ENCODE results near the gene MED27.

The MED27 gene

GRCh38 chr9:131826966-131827525 is 252.6 kb downstream of the MED27 start:
- Histone ChIP-seq H3K36me3 (ENCODE audit: insufficient read depth, low read length) (no peaks in the 10 kb centered on the region), H3K9ac (ENCODE audit: low read depth, low read length, poor library complexity, severe bottlenecking) (no peak overlapping the region), H3K4me1 (ENCODE audit: insufficient read depth, low read length, poor library complexity, severe bottlenecking) (no peaks in the 10 kb centered on the region), H3K4me3 (ENCODE audit: low read length, poor library complexity, severe bottlenecking) (no peak overlapping the region), H3K4me2 (ENCODE audit: low read depth, low read length, poor library complexity, severe bottlenecking) (no peak overlapping the region), H3K79me2 (ENCODE audit: insufficient read depth, low read length) (no peaks in the 10 kb centered on the region), H3K9me3 (ENCODE audit: insufficient read depth, low read depth, low read length) (no peaks in the 10 kb centered on the region), H3F3A (ENCODE audit: low read depth) (no peaks in the 10 kb centered on the region), H3K27me3 (ENCODE audit: insufficient read depth, low read length, poor library complexity, severe bottlenecking) (no peaks in the 10 kb centered on the region), H3K9me2 (replicated peaks; ENCODE audit: low read depth, low read length) (no peaks in the 10 kb centered on the region), H4K20me1 (ENCODE audit: insufficient read depth, low read length, poor library complexity, severe bottlenecking) (no peaks in the 10 kb centered on the region), H2AFZ (ENCODE audit: low read length) (no peak overlapping the region)
- TF ChIP-seq CTCF (conservative IDR thresholded peaks at IDR 0.05; ENCODE audit: low read length) (no peak), EZH2phosphoT487 (IDR thresholded peaks at IDR 0.05; ENCODE audit: borderline replicate concordance) (no peak)

GRCh38 chr9:131826053-131826452 is 253.6 kb downstream of the MED27 start:
- no peak overlapping the region for H2AFZ ChIP-seq (ENCODE audit: low read length)
- no peaks in the 10 kb centered on the region for H3K79me2 ChIP-seq (ENCODE audit: insufficient read depth, low read length)
- no peaks in the 10 kb centered on the region for H3K9me2 ChIP-seq (replicated peaks; ENCODE audit: low read depth, low read length)
- H3K4me2 ChIP-seq (ENCODE audit: low read depth, low read length, poor library complexity, severe bottlenecking) = no peak overlapping the region
- no peaks in the 10 kb centered on the region for H3K4me1 ChIP-seq (ENCODE audit: insufficient read depth, low read length, poor library complexity, severe bottlenecking)
- no peak overlapping the region for H3K4me3 ChIP-seq (ENCODE audit: low read length, poor library complexity, severe bottlenecking)
- no peaks in the 10 kb centered on the region for H3K36me3 ChIP-seq (ENCODE audit: insufficient read depth, low read length)
- H3K27me3 ChIP-seq (ENCODE audit: insufficient read depth, low read length, poor library complexity, severe bottlenecking) = no peaks in the 10 kb centered on the region
- TF ChIP-seq EZH2phosphoT487 (IDR thresholded peaks at IDR 0.05; ENCODE audit: borderline replicate concordance) (no peak), CTCF (conservative IDR thresholded peaks at IDR 0.05; ENCODE audit: low read length) (no peak)
- H4K20me1 ChIP-seq (ENCODE audit: insufficient read depth, low read length, poor library complexity, severe bottlenecking) = no peaks in the 10 kb centered on the region
- no peak overlapping the region for H3K9ac ChIP-seq (ENCODE audit: low read depth, low read length, poor library complexity, severe bottlenecking)
- no peaks in the 10 kb centered on the region for H3K9me3 ChIP-seq (ENCODE audit: insufficient read depth, low read depth, low read length)
- no peaks in the 10 kb centered on the region for H3F3A ChIP-seq (ENCODE audit: low read depth)

- no peak for TF ChIP-seq CTCF (conservative IDR thresholded peaks at IDR 0.05; ENCODE audit: low read length)
- no peak for TF ChIP-seq EZH2phosphoT487 (IDR thresholded peaks at IDR 0.05; ENCODE audit: borderline replicate concordance)
Measured at GRCh38 chr9:131824953-131825495, 254.6 kb downstream of the MED27 start.

More at GRCh38 chr9:131824953-131825495, 254.6 kb downstream of the MED27 start:
- Histone ChIP-seq H3K36me3 (ENCODE audit: insufficient read depth, low read length) (no peaks in the 10 kb centered on the region), H3K9me3 (ENCODE audit: insufficient read depth, low read depth, low read length) (no peaks in the 10 kb centered on the region), H3F3A (ENCODE audit: low read depth) (no peaks in the 10 kb centered on the region), H3K79me2 (ENCODE audit: insufficient read depth, low read length) (no peaks in the 10 kb centered on the region), H3K27me3 (ENCODE audit: insufficient read depth, low read length, poor library complexity, severe bottlenecking) (no peaks in the 10 kb centered on the region), H3K4me1 (ENCODE audit: insufficient read depth, low read length, poor library complexity, severe bottlenecking) (no peaks in the 10 kb centered on the region), H2AFZ (ENCODE audit: low read length) (no peak overlapping the region), H3K4me3 (ENCODE audit: low read length, poor library complexity, severe bottlenecking) (no peak overlapping the region), H3K9me2 (replicated peaks; ENCODE audit: low read depth, low read length) (no peaks in the 10 kb centered on the region), H3K9ac (ENCODE audit: low read depth, low read length, poor library complexity, severe bottlenecking) (no peak overlapping the region), H4K20me1 (ENCODE audit: insufficient read depth, low read length, poor library complexity, severe bottlenecking) (no peaks in the 10 kb centered on the region), H3K4me2 (ENCODE audit: low read depth, low read length, poor library complexity, severe bottlenecking) (no peak overlapping the region)
